Adrenal gland (tissue), 12 donors: ENCODE data around the gene PML. TPM values are rescaled to one million over a fixed set of nuclear protein-coding genes. Genes with fewer than 3 reads are reported as not detected.

Source experiments
- DNase-seq, 7 donors: peaks; one replicate each; pipeline ENCODE4 v3.0.0-alpha.2; 2019 to 2020
- H3K27ac ChIP-seq, 5 donors: fragments of 200-600 bp; sonication (generic) in 4 of 5; 1 replicate in 3 of 5; 2 replicates in 2 of 5; pipeline versions ENCODE4 v1.5.1 to v1.8.0; 2016 to 2020; ENCODE audit warnings: mild to moderate bottlenecking in 1 of 5
- H3K27me3 ChIP-seq: fragments of 200-600 bp; 2 replicates; pipeline ENCODE4 v1.8.0; 2021
- H3K36me3 ChIP-seq, 2 donors: fragments of 200-600 bp; replicated peaks in 1 of 2; 1 replicate in 1 of 2; 2 replicates in 1 of 2; pipeline versions ENCODE4 v1.5.1 to v1.8.0; 2018 to 2022
- H3K4me1 ChIP-seq, 2 donors: fragments of 200-600 bp; replicated peaks in 1 of 2; 1 replicate in 1 of 2; 2 replicates in 1 of 2; pipeline versions ENCODE4 v1.5.1 to v1.8.0; 2018 to 2021
- H3K4me3 ChIP-seq, 4 donors: fragments of 200-600 bp; sonication (generic) in 3 of 4; one replicate each; pipeline ENCODE4 v1.5.1; 2016 to 2018
- H3K9me3 ChIP-seq, 3 donors: fragments of 200-600 bp; sonication (generic) in 1 of 3; replicated peaks in 1 of 3; 1 replicate in 2 of 3; 2 replicates in 1 of 3; pipeline versions ENCODE4 v1.5.1 to v1.8.0; 2016 to 2021
- CTCF ChIP-seq, 6 experiments: fragments of 450-650 bp in 4 of 6; fragments of 200-600 bp in 2 of 6; sonication (generic) in 1 of 6; IDR thresholded peaks; 1 replicate in 5 of 6; 2 replicates in 1 of 6; pipeline versions ENCODE4 v1.5.1 to v1.8.0; 2016 to 2021; ENCODE audit warnings: antibody characterized with exemption in 6 of 6, mild to moderate bottlenecking in 2 of 6, moderate library complexity in 1 of 6
- POLR2A ChIP-seq, 2 donors: fragments of 450-650 bp; IDR thresholded peaks; one replicate each; pipeline ENCODE4 v1.6.1; 2017; ENCODE audit warnings: antibody characterized with exemption in 2 of 2, mild to moderate bottlenecking in 2 of 2, moderate library complexity in 1 of 2
- WGBS, 4 donors: extraction: QIAGEN DNeasy Blood & Tissue Kit in 2 of 4; methylation state at CpG; one replicate each; pipeline versions ENCODE4 v1.1.5 to v1.1.7; 2013 to 2017; 5-methylcytosine and 5-hydroxymethylcytosine counted together
- intact Hi-C, 2 donors: fragments of 100-400 bp; cut with DNase I; formaldehyde crosslinking; loops; one replicate each; pipeline versions ENCODE4 v1.14.1 to v1.15.0; 2022 to 2023
- polyA plus RNA-seq, 3 donors: library from polyadenylated mRNA; stranded (reverse); fragments of 200-250 nt in 2 of 3; fragments of 350-450 nt in 1 of 3; fragmentation: Illumina TruSeq in 1 of 3; extraction: RNeasy Lipid Tissue Mini Kit (QIAGEN cat#74804) in 1 of 3; gene quantifications; one replicate each; pipeline ENCODE4 v1.2.3, GENCODE V29; 2013 to 2014
- total RNA-seq, 9 donors: library from RNA; depleted of rRNA in 4 of 9; stranded (reverse); fragments of >200 nt in 4 of 9; fragments of 120-200 nt in 1 of 9; fragmentation: NEBNext Ultra II Directional in 1 of 9; extraction: Animal tissue kit (Norgen Biotek cat#: 25700) in 1 of 9; gene quantifications; one replicate each; pipeline versions ENCODE4 v1.1.0 to v1.2.4, GENCODE V29; 2013 to 2023
- donor health status: healthy with polysubstance abuse.
- donor health status: Bipolar disorder and iron deficiency.
- donor health status: DM: yes; HTN: yes; CAD: no.
- donor health status: DM: no; HTN: no; CAD: no.
- donor health status: DM: no; HTN: no; CAD: no.
- donor health status: DM: yes; HTN: yes; CAD: no.

PML gene
- total and polyA plus RNA-seq, 12 donors: 7.0 to 103 (median 58.7) TPM

GRCh38 chr15:73964736-73965093 is 29.8 kb upstream of the PML start:
- intact Hi-C loops: no loop called here
- Histone ChIP-seq H3K4me1 (peaks cover 0 to 4% of the 10 kb centered on the region in 2 donors), H3K4me3 (no peak overlapping the region), H3K36me3 (no peaks in the 10 kb centered on the region), H3K27ac (peak overlapping the region in 1 of 5 donors; percentile 26), H3K27me3 (no peaks in the 10 kb centered on the region), H3K9me3 (no peaks in the 10 kb centered on the region)
- peak; percentile 75 to 94 (median 85) for DNase-seq
- WGBS, 4 donors: 5 to 8% (median 7%) methylated on average over 3 to 11 of the region's 11 CpGs
- TF ChIP-seq CTCF (IDR thresholded peaks at IDR 0.05) (peak; percentile 92 to 98 (median 96)), POLR2A (IDR thresholded peaks at IDR 0.05) (no peak)

GRCh38 chr15:73965094-73965757 is 29.3 kb upstream of the PML start:
- H3K27ac ChIP-seq: peak overlapping the region in 1 of 5 donors; percentile 26
- H3K27me3 ChIP-seq: no peaks in the 10 kb centered on the region
- no peak overlapping the region for H3K4me3 ChIP-seq
- intact Hi-C loops: no loop called here
- 35 to 39% (median 38%) methylated on average over 8 to 13 of the region's 13 CpGs for WGBS, 4 donors
- no peaks in the 10 kb centered on the region for H3K36me3 ChIP-seq
- TF ChIP-seq POLR2A (IDR thresholded peaks at IDR 0.05) (no peak), CTCF (IDR thresholded peaks at IDR 0.05) (no peak)
- H3K9me3 ChIP-seq: no peaks in the 10 kb centered on the region
- peaks cover 0 to 4% of the 10 kb centered on the region in 2 donors for H3K4me1 ChIP-seq
- DNase-seq: peak in 2 of 7 donors; percentile 11 to 12

- Histone ChIP-seq H3K27ac (no peak overlapping the region), H3K4me3 (no peak overlapping the region), H3K27me3 (no peaks in the 10 kb centered on the region), H3K4me1 (peaks cover 0 to 4% of the 10 kb centered on the region in 2 donors), H3K9me3 (no peaks in the 10 kb centered on the region), H3K36me3 (no peaks in the 10 kb centered on the region)
- no peak for TF ChIP-seq CTCF (IDR thresholded peaks at IDR 0.05)
- TF ChIP-seq POLR2A (IDR thresholded peaks at IDR 0.05): no peak
- intact Hi-C loops: no loop called here
- DNase-seq: no peak
- WGBS, 4 donors: 40 to 55% (median 52%) methylated on average over 2 of the region's 2 CpGs
Observed at GRCh38 chr15:73965758-73966113, 28.8 kb upstream of the PML start.

- Histone ChIP-seq H3K36me3 (no peaks in the 10 kb centered on the region), H3K4me1 (peaks cover 5 to 9% of the 10 kb centered on the region in 2 donors), H3K27me3 (no peaks in the 10 kb centered on the region), H3K27ac (no peak overlapping the region), H3K9me3 (no peaks in the 10 kb centered on the region), H3K4me3 (no peak overlapping the region)
- DNase-seq: no peak
- 87 to 96% (median 94%) methylated on average over 3 of the region's 3 CpGs for WGBS, 4 donors
- intact Hi-C loops: no loop called here
- no peak for TF ChIP-seq CTCF (IDR thresholded peaks at IDR 0.05)
- TF ChIP-seq POLR2A (IDR thresholded peaks at IDR 0.05): no peak
Observed at GRCh38 chr15:73968461-73968860, 26.1 kb upstream of the PML start.
